Urinary bladder (tissue), 4 donors: ENCODE data around the gene MRGPRX2. TPM values are rescaled to one million over a fixed set of nuclear protein-coding genes. Genes with fewer than 3 reads are reported as not detected.

Source experiments
- DNase-seq: peaks from one replicate; pipeline ENCODE4 v3.0.0-alpha.2; 2015; ENCODE audit errors: extremely low spot score
- H3K27ac ChIP-seq: one replicate; pipeline ENCODE4 v1.5.1; 2013; ENCODE audit warnings: low read depth, mild to moderate bottlenecking, moderate library complexity
- H3K36me3 ChIP-seq: one replicate; pipeline ENCODE4 v1.6.1; 2013; ENCODE audit warnings: mild to moderate bottlenecking, moderate library complexity; ENCODE audit not compliant: insufficient read depth
- H3K4me1 ChIP-seq: one replicate; pipeline ENCODE4 v1.6.1; 2013; ENCODE audit warnings: mild to moderate bottlenecking, moderate library complexity; ENCODE audit not compliant: insufficient read depth
- H3K4me3 ChIP-seq: one replicate; pipeline ENCODE4 v1.5.1; 2013; ENCODE audit warnings: low read depth, low read length
- WGBS: extraction: QIAGEN DNeasy Blood & Tissue Kit; methylation state at CpG from one replicate; pipeline ENCODE4 v1.1.7; 2013; 5-methylcytosine and 5-hydroxymethylcytosine counted together
- polyA plus RNA-seq: library from polyadenylated mRNA; stranded (reverse); fragments of 200-250 nt; gene quantifications from one replicate; pipeline ENCODE4 v1.2.3, GENCODE V29; 2013
- total RNA-seq: library from RNA; depleted of rRNA; stranded (reverse); fragments of >200 nt; gene quantifications from one replicate; pipeline ENCODE4 v1.2.3, GENCODE V29; 2014
- donor health status: healthy with polysubstance abuse.
- donor health status: healthy.

Gene MRGPRX2
- total RNA-seq (not detected), polyA plus RNA-seq (0.29 TPM)

DNA sequence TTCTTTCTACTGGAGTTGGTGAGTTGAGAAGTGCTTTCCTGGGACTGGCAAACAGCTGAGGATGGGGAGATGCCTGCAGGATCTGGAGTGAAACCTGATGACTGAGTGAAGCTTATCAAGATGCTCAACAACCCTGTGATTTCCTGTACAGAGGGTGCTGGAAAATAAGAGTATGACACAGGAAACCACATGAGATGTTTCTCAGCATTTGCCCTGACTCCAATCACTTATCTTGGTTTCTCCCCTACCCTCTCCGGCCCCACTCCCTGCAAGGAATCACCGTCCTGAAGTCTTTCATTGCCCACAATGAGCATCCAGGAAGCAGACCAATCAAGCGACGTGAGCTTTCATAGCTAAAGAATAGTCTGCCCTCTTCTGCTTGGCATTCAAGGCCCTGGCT is at the start of gene MRGPRX2:
Gene MRGPRX2, minus strand, starts transcription at position 89 of the 400 bp plus-strand sequence. CDS start 4,315 bp downstream, outside the sequence.
- H3K4me1 ChIP-seq: no peaks in the 10 kb centered on the region
- no peaks in the 10 kb centered on the region for H3K36me3 ChIP-seq

DNA sequence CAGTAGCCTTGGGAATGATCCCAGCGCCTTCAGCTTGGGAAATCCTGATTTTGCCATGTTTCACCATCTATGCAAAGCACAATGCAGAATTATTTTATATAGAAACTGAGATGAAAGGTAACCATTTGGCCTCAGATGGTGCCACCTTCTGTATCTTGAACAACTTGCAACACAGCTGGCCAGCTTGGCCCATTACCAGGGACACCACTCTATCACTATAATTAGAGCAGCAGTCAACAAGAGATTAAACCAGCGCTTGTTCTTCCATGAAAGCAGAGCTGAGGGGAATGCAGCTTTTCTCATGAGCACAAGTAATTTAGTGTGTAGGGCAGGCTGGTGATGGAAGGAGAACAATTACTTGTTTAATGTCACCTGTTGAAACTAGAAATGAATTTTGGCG is 49.8 kb upstream of the MRGPRX2 start:
- 83% methylated on average over 3 of the region's 3 CpGs for WGBS
- no peaks in the 10 kb centered on the region for H3K4me1 ChIP-seq
- H3K27ac ChIP-seq: no peak overlapping the region
- H3K4me3 ChIP-seq: no peak overlapping the region
- DNase-seq: no peak
- H3K36me3 ChIP-seq: no peaks in the 10 kb centered on the region

More for the DNA sequence above, at the start of gene MRGPRX2:
- no peak for DNase-seq
- WGBS: 55% methylated on average over 4 of the region's 4 CpGs
- H3K27ac ChIP-seq: no peak within 1 kb of the TSS
- no peak within 1 kb of the TSS for H3K4me3 ChIP-seq

DNA sequence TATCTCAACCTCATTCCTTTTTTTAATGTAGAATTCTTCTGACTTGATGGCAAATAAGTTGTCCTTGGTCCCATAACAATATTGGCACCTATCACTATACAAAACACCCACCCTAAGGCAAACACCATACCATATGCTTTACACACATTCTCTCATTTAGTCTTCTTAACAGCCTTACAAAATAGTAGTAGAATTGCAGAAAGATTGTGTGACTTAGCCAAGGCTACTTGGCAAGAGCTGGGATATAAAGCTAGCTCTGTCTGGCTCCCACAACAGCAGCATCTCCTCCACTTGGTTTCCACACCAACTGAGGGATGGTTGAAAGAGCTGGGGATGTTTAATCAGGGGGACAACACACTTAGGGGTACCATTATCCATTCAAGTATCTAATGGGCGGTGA is 46.6 kb upstream of the MRGPRX2 start:
- no peak for DNase-seq
- Histone ChIP-seq H3K4me3 (no peak overlapping the region), H3K4me1 (no peaks in the 10 kb centered on the region), H3K36me3 (no peaks in the 10 kb centered on the region), H3K27ac (no peak overlapping the region)
- WGBS: 96% methylated on average over 1 of the region's 1 CpG

GRCh38 chr11:19105011-19105410 is 44.5 kb upstream of the MRGPRX2 start:
- Histone ChIP-seq H3K4me3 (no peak overlapping the region), H3K4me1 (no peaks in the 10 kb centered on the region), H3K36me3 (no peaks in the 10 kb centered on the region), H3K27ac (no peak overlapping the region)
- DNase-seq: no peak
- WGBS: 75% methylated on average over 1 of the region's 1 CpG

DNA sequence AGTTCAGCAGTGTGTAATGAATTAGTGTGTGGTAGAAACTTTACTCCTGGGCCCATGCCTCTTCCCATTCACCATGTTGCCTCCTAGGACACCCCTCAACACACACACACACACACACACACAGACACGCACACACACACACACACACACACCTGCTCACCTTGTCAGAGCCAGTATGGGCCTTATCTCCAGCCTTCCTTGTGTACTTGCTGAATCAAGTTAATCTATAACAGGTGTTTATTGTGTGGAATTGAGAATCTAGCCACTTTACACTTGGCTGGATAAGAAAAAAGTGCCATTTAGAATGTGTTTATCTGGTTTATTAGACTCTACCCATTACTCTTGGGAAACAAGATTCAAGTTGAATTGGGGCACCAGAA is 42.0 kb upstream of the MRGPRX2 start:
- no peak for DNase-seq
- Histone ChIP-seq H3K36me3 (no peaks in the 10 kb centered on the region), H3K4me1 (no peaks in the 10 kb centered on the region), H3K4me3 (no peak overlapping the region), H3K27ac (no peak overlapping the region)
- WGBS: 79% methylated on average over 1 of the region's 1 CpG

- no peak for DNase-seq
- WGBS: 24% methylated on average over 4 of the region's 4 CpGs
- Histone ChIP-seq H3K36me3 (no peaks in the 10 kb centered on the region), H3K27ac (no peak overlapping the region), H3K4me3 (no peak overlapping the region), H3K4me1 (no peaks in the 10 kb centered on the region)
Measured at GRCh38 chr11:19101796-19102520, 41.4 kb upstream of the MRGPRX2 start.

DNA sequence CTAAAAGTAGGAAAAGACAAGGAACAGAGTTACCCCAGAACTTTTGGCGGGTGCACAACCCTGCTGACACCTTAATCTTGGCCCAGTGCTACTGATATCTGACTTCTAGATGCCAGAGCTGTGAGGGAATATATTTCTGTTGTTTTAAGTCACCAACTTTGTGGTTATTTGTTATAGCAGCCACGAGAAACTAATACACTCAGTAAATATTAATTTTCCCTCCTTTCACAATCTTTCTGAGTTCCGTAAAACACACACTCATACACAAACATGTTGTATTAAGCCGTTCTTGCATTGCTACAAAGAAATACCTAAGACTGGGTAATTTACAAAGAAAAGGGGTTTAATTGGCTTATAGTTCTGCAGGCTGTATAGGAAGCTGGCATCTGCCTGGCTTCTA is 40.4 kb upstream of the MRGPRX2 start:
- no peak overlapping the region for H3K4me3 ChIP-seq
- WGBS: 88% methylated on average over 4 of the region's 4 CpGs
- no peak for DNase-seq
- no peaks in the 10 kb centered on the region for H3K36me3 ChIP-seq
- H3K27ac ChIP-seq: no peak overlapping the region
- no peaks in the 10 kb centered on the region for H3K4me1 ChIP-seq

GRCh38 chr11:19099093-19099492 is 38.6 kb upstream of the MRGPRX2 start:
- Histone ChIP-seq H3K4me3 (no peak overlapping the region), H3K36me3 (no peaks in the 10 kb centered on the region), H3K4me1 (no peaks in the 10 kb centered on the region), H3K27ac (no peak overlapping the region)
- DNase-seq: no peak
- WGBS: 78% methylated on average over 3 of the region's 3 CpGs

DNA sequence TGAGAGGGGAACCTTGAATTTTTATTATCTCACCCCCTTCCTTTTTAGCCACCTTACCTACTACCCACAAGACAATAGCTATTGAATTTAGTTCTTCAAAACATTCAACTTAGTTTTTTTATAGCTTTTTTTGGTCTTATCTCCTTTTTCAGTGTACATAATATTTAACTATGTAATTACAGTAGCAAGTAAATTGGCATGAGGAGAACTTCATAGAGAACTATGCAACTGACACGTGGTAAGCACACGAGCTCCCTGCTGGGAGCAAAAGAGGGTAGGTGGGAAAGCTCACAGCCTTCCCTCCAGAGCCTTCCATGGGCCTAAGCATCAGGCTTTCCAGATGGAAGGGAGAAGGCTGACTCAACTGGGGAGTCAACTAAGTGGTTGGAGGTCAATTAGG is 34.3 kb upstream of the MRGPRX2 start:
- WGBS: 48% methylated on average over 2 of the region's 2 CpGs
- Histone ChIP-seq H3K27ac (no peak overlapping the region), H3K36me3 (no peaks in the 10 kb centered on the region), H3K4me1 (no peaks in the 10 kb centered on the region), H3K4me3 (no peak overlapping the region)
- DNase-seq: no peak

DNA sequence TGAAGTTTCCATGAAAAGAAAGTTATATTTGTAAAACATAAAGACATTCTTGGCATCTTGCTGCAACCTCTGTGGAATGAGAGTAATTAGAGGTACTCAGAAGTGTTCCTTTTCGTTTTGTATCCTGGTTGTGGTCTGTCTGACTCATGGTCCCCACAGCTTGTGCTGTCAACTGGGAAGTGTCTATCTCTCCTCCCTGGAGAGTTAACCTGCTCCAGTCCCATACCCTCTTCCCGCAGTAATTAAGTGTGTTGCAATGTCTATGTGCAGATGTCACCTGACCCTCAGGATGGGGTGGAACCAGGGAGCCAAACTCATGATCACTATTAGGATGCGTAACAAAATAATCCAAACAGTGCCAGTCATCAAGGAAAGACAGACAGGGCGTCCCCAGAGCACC is 33.5 kb upstream of the MRGPRX2 start:
- 61% methylated on average over 4 of the region's 4 CpGs for WGBS
- no peak for DNase-seq
- Histone ChIP-seq H3K4me3 (no peak overlapping the region), H3K27ac (no peak overlapping the region), H3K36me3 (no peaks in the 10 kb centered on the region), H3K4me1 (no peaks in the 10 kb centered on the region)

DNA sequence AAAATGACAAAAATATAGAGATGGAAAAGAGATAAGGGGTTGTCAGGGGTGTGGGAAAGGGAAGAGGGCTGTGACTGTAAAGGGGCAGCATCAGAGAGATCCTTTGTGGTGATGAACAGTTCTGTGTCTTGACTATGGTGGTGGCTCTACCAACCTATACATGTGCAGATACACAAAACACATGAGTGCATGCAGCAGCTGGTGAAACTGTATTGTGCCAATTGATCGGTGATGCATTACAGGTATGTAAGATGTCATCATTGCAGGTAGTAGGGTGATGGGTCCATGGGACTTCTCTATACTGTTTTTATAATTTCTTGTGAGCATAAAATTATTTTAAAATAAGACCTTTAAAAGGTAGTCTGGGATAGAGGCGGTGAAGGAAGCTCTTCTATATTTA is 32.3 kb upstream of the MRGPRX2 start:
- no peaks in the 10 kb centered on the region for H3K36me3 ChIP-seq
- no peak overlapping the region for H3K4me3 ChIP-seq
- no peak for DNase-seq
- WGBS: 92% methylated on average over 2 of the region's 2 CpGs
- no peaks in the 10 kb centered on the region for H3K4me1 ChIP-seq
- no peak overlapping the region for H3K27ac ChIP-seq

- WGBS: 83% methylated on average over 3 of the region's 3 CpGs
- H3K27ac ChIP-seq: no peak overlapping the region
- no peak overlapping the region for H3K4me3 ChIP-seq
- no peaks in the 10 kb centered on the region for H3K4me1 ChIP-seq
- DNase-seq: no peak
- H3K36me3 ChIP-seq: no peaks in the 10 kb centered on the region
Measured at GRCh38 chr11:19092342-19092741, 31.8 kb upstream of the MRGPRX2 start.

DNA sequence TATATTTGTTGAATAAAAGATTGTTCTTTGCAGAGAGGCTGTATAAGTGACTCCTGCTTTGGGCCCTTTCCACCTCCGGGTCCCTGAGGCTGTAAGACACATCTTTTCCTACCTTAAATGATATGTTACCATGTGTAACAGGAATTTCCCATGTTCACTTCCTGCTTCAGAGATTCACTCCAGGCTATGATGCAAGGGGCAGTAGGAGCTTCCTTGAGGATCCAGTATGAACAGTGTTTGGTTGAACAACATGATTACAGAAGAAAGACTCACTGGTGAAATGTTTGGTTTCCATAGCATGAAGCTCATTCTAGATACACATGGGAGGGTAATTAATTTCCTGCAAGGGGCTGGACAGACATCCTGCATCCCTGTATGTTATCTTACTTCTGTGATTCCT is 30.8 kb upstream of the MRGPRX2 start:
- DNase-seq: no peak
- WGBS: 81% methylated on average over 1 of the region's 1 CpG
- no peak overlapping the region for H3K27ac ChIP-seq

DNA sequence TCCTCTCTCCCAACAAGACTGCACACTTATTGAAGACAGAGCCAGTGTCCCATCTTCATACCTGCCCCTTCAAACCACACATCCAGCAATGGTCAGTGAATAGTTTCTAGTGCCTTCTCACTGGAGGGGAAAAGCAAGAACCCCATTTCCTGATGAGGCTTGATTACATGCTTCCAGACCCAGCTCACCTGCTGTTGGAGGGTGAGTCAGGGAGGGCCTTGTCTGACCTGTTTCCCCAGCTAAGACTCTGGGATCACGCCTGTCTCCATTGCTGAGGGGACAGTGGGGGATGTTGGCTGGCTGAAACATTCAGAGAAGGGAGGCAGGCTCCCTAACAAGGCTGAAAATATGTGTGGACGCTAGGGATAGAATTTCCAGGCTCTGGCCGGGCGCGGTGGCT is 28.9 kb upstream of the MRGPRX2 start:
- H3K27ac ChIP-seq: no peak overlapping the region
- H3K36me3 ChIP-seq: no peaks in the 10 kb centered on the region
- H3K4me1 ChIP-seq: no peaks in the 10 kb centered on the region
- DNase-seq: no peak
- 91% methylated on average over 5 of the region's 5 CpGs for WGBS
- no peak overlapping the region for H3K4me3 ChIP-seq

More for the DNA sequence above, 30.8 kb upstream of the MRGPRX2 start:
- no peaks in the 10 kb centered on the region for H3K36me3 ChIP-seq
- no peak overlapping the region for H3K4me3 ChIP-seq
- no peaks in the 10 kb centered on the region for H3K4me1 ChIP-seq

DNA sequence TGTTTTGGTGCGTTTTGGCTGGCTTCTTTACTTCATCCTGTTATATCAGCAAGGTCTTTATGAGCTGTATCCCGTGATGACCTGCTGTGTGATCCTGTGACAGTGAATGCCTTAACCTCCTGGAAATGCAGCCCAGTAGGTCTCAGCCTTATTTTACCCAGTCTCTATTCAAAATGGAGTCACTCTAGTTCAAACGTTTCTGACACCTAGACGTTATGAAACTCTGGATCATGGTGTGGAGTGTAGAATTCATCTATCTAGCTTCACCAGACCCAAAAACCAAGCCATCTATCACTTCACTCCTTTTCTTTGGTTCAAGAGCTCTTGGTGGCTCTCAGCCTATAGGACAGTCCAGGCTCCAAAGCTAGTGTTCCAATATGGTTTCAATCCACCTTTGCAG is 28.3 kb upstream of the MRGPRX2 start:
- no peak for DNase-seq
- WGBS: 72% methylated on average over 4 of the region's 4 CpGs
- Histone ChIP-seq H3K36me3 (no peaks in the 10 kb centered on the region), H3K4me3 (no peak overlapping the region), H3K4me1 (no peaks in the 10 kb centered on the region), H3K27ac (no peak overlapping the region)
